ENCODE results near the gene CFAP73. TPM values are rescaled to one million over a fixed set of nuclear protein-coding genes. Genes with fewer than 3 reads are reported as not detected.
"Not testable (repeated sequence)": the region's sequence is repeated elsewhere in the genome, so short reads cannot be mapped to it uniquely, and the experiment has no call there.

CFAP73 gene
- total RNA-seq, 6 experiments from 2014 or later, result 0.17 TPM; not detected in 5

DNA sequence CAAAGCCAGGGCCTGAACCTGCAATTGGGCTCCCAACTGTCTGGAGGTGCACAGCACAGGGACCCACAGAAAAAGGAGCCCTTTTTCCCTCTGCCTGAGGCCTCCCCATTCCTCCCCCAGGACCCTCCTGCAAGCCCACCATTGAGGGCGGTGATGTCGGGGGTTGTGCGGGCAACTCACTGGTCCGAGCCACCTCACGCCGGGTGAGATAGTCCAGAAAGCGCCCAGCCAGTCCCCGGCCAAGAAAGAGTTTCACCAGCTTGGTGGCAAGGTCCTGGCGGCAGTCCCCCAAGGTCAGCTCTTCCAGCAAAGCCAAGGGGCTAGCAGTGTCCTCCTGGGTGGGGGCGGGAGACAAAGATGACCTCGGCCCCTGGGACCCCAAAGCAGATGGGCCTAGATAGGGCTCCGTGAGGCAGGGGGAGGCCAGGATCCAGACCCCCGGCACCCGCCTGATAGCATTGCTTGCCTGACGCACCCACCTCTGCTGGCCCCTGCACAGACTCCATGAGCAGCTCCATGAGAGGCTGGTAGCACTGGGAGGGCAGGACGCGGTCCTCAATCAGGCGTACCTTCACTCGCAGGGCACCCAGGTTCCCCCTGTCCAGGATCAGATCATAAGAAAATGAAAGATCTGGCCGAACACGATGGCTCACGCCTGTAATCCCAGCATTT, 33.9 kb upstream of the CFAP73 start:
- H3K4me3 Mint-ChIP-seq, result no peak overlapping the region
- no peaks in the 10 kb centered on the region for H3K36me3 Mint-ChIP-seq (ENCODE audit: low read depth)
- H3K27ac Mint-ChIP-seq, result no peak overlapping the region
- H3K9me3 Mint-ChIP-seq, result no peaks in the 10 kb centered on the region
- TF ChIP-seq, protein P1, sequence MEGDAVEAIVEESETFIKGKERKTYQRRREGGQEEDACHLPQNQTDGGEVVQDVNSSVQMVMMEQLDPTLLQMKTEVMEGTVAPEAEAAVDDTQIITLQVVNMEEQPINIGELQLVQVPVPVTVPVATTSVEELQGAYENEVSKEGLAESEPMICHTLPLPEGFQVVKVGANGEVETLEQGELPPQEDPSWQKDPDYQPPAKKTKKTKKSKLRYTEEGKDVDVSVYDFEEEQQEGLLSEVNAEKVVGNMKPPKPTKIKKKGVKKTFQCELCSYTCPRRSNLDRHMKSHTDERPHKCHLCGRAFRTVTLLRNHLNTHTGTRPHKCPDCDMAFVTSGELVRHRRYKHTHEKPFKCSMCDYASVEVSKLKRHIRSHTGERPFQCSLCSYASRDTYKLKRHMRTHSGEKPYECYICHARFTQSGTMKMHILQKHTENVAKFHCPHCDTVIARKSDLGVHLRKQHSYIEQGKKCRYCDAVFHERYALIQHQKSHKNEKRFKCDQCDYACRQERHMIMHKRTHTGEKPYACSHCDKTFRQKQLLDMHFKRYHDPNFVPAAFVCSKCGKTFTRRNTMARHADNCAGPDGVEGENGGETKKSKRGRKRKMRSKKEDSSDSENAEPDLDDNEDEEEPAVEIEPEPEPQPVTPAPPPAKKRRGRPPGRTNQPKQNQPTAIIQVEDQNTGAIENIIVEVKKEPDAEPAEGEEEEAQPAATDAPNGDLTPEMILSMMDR (IDR thresholded peaks at IDR 0.05), result no peak
- no peak for DNase-seq
- no peaks in the 10 kb centered on the region for H3K4me1 Mint-ChIP-seq (ENCODE audit: low read depth)
- peaks cover 21% of the 10 kb centered on the region for H3K27me3 Mint-ChIP-seq (ENCODE audit: insufficient read depth)

DNA sequence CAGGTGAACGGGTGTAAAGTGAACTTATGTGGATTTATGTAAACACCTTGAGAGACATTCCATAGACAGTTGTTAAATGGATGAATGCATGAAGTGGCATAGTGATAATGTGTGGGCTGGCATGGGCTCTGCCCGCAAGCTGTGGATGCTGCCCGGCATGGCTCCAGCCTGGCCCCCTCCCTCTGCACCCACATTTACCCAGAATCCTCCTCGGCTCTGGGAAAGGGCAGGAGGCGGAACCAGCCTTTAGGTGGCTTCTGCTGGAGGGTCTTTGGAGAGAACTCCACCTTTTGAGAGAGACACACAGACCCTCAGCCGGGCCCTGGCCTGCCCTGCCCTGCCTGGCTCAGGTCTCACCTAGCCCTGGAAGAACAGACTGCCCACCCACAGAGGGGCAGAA, 32.6 kb upstream of the CFAP73 start:
- peaks cover 14% of the 10 kb centered on the region for H3K27me3 Mint-ChIP-seq (ENCODE audit: insufficient read depth)
- DNase-seq, result no peak

DNA sequence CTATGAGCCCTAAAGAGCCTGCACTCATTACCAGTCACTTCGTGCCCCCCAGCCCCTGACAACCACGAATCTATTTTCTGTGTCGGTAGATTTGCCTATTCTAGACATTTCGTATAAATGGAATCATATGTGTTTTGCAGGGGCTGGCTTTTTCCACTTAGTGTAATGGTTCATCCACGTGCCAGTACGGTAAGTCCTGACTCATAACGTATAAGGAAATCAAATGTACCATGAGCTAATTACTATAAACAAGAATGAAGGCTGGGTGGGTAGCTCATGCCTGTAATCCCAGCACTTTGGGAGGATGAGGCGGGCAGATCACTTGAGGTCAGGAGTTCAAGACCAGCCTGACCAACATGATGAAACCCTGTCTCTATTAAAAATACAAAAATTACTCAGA, 31.8 kb upstream of the CFAP73 start:
- not testable (repeated sequence) for H3K27ac Mint-ChIP-seq; H3K4me3 Mint-ChIP-seq; H3K9me3 Mint-ChIP-seq; DNase-seq; H3K36me3 Mint-ChIP-seq (ENCODE audit: low read depth); H3K4me1 Mint-ChIP-seq (ENCODE audit: low read depth)
- H3K27me3 Mint-ChIP-seq (ENCODE audit: insufficient read depth), result peaks cover 16% of the 10 kb centered on the region

More for the DNA sequence above, 32.6 kb upstream of the CFAP73 start:
- Mint-ChIP-seq H3K27ac (no peak overlapping the region), H3K4me1 (ENCODE audit: low read depth) (no peaks in the 10 kb centered on the region), H3K9me3 (no peaks in the 10 kb centered on the region), H3K36me3 (ENCODE audit: low read depth) (no peaks in the 10 kb centered on the region), H3K4me3 (no peak overlapping the region)
- TF ChIP-seq, protein P1 (IDR thresholded peaks at IDR 0.05), result no peak

DNA sequence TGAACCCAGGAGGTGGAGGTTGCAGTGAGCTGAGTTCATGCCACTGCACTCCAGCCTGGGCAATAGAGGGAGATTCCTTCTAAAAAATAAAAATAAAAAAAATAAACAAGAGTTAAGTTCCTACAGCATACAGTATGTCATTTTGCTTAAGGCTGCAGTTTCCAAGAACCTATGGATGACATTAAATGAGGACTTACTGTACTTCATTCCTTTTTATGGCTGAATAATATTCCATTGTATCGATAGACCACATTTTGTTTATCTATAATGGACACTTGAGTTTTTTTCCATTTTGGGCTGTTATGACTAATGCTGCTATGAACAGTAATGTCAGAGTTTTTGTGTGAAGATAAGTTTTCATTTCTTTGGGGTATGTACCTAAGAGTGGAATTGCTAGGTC, 31.4 kb upstream of the CFAP73 start:
- Mint-ChIP-seq H3K4me3 (no peak overlapping the region), H3K9me3 (peaks cover 3% of the 10 kb centered on the region; the same call in 1 of the 2 replicates), H3K36me3 (ENCODE audit: low read depth) (no peaks in the 10 kb centered on the region; the same call in 1 of the 2 replicates), H3K27me3 (ENCODE audit: insufficient read depth) (peaks cover 13% of the 10 kb centered on the region), H3K4me1 (ENCODE audit: low read depth) (no peaks in the 10 kb centered on the region), H3K27ac (no peak overlapping the region)
- no peak for DNase-seq
- TF ChIP-seq, protein P1 (IDR thresholded peaks at IDR 0.05), result no peak

DNA sequence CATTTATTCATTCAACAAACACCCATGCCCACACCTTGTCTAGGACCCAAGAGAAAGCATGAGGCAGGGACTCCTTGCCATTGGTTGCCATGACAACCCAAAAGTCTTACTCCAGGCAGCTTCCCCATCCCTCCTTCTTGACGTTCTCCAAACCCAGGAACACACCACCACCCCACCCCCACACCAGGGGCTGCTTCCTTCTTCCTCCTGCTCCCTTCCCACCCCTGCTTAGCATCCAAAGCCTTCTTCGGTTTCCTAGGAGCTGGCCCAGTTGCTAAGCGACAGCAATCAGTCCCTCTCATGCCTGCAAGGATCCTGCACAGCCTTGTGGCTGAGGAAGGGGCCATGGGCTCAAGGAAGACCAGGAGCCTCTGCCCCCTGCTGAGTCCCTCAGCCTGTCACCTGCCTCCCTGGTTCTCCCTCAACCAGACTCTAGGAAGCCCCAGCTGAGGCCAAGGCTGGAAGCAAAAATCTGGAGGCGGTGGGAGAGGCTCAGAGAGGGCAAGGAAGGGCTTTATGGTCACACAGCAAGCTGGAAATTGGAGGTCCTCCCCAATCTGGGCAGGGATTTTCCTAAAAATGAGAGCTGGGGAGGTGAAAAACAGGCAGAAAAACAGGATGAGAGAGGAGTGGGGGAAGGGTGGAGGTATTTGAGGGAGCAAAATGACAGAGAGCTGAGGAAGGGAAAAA, 29.4 kb upstream of the CFAP73 start:
- H3K9me3 Mint-ChIP-seq, result peaks cover 7% of the 10 kb centered on the region; the same call in 1 of the 2 replicates

More for the DNA sequence above, 29.4 kb upstream of the CFAP73 start:
- Mint-ChIP-seq H3K4me1 (ENCODE audit: low read depth) (no peaks in the 10 kb centered on the region), H3K36me3 (ENCODE audit: low read depth) (no peaks in the 10 kb centered on the region; the same call in 1 of the 2 replicates), H3K27ac (no peak overlapping the region), H3K27me3 (ENCODE audit: insufficient read depth) (peaks cover 6% of the 10 kb centered on the region), H3K4me3 (no peak overlapping the region)
- TF ChIP-seq, protein P1 (IDR thresholded peaks at IDR 0.05), result no peak
- no peak for DNase-seq
